ENCODE data around the gene SNED1.

Gene SNED1

GRCh38 chr2:241067501-241068135, 69.2 kb downstream of the SNED1 start:
- no peaks in the 10 kb centered on the region for H3K36me3 ChIP-seq (ENCODE audit: insufficient read depth, low read length)
- H3K4me2 ChIP-seq (ENCODE audit: insufficient read depth, low read length) = no peak overlapping the region
- ATAC-seq (ENCODE audit: insufficient read depth, low read depth) = no peak
- H3K27me3 ChIP-seq (ENCODE audit: insufficient read depth, low read length, poor library complexity) = no peaks in the 10 kb centered on the region
- H4K20me1 ChIP-seq (ENCODE audit: insufficient read depth, low read length) = peaks cover 5% of the 10 kb centered on the region
- H3K9ac ChIP-seq (ENCODE audit: low read depth, low read length) = no peak overlapping the region
- H3K4me1 ChIP-seq (ENCODE audit: insufficient read depth, low read length) = no peaks in the 10 kb centered on the region
- no peak overlapping the region for H2AFZ ChIP-seq (ENCODE audit: low read depth, low read length)
- H3K9me3 ChIP-seq (ENCODE audit: insufficient read depth, low read length, severe bottlenecking) = no peaks in the 10 kb centered on the region
- TF ChIP-seq CTCF (IDR thresholded peaks at IDR 0.05; ENCODE audit: borderline replicate concordance, extremely low read depth, low read length, poor library complexity, severe bottlenecking) (no peak), EZH2 (IDR thresholded peaks at IDR 0.05; ENCODE audit: borderline replicate concordance, low read depth, low read length, severe bottlenecking) (no peak)
- no peak for DNase-seq
- no peaks in the 10 kb centered on the region for H3K79me2 ChIP-seq (ENCODE audit: insufficient read depth, low read length)
- H3K4me3 ChIP-seq (ENCODE audit: low read depth in 1 of 2, low read length in 2 of 2) = no peak overlapping the region
- no peak overlapping the region for H3K27ac ChIP-seq (ENCODE audit: low read length)

- Histone ChIP-seq H2AFZ (ENCODE audit: low read depth, low read length) (no peak overlapping the region), H3K9ac (ENCODE audit: low read depth, low read length) (no peak overlapping the region), H3K4me1 (ENCODE audit: insufficient read depth, low read length) (no peaks in the 10 kb centered on the region), H3K4me2 (ENCODE audit: insufficient read depth, low read length) (no peak overlapping the region), H3K4me3 (ENCODE audit: low read depth in 1 of 2, low read length in 2 of 2) (no peak overlapping the region), H3K27ac (ENCODE audit: low read length) (no peak overlapping the region), H3K27me3 (ENCODE audit: insufficient read depth, low read length, poor library complexity) (no peaks in the 10 kb centered on the region), H3K9me3 (ENCODE audit: insufficient read depth, low read length, severe bottlenecking) (no peaks in the 10 kb centered on the region), H3K79me2 (ENCODE audit: insufficient read depth, low read length) (no peaks in the 10 kb centered on the region), H4K20me1 (ENCODE audit: insufficient read depth, low read length) (peaks cover 5% of the 10 kb centered on the region), H3K36me3 (ENCODE audit: insufficient read depth, low read length) (no peaks in the 10 kb centered on the region)
- TF ChIP-seq EZH2 (IDR thresholded peaks at IDR 0.05; ENCODE audit: borderline replicate concordance, low read depth, low read length, severe bottlenecking) = no peak
- no peak for TF ChIP-seq CTCF (IDR thresholded peaks at IDR 0.05; ENCODE audit: borderline replicate concordance, extremely low read depth, low read length, poor library complexity, severe bottlenecking)
- no peak for DNase-seq
- ATAC-seq (ENCODE audit: insufficient read depth, low read depth) = no peak
Observed at GRCh38 chr2:241068136-241068941, 69.9 kb downstream of the SNED1 start.

- Histone ChIP-seq H3K36me3 (ENCODE audit: insufficient read depth, low read length) (no peaks in the 10 kb centered on the region), H3K27ac (ENCODE audit: low read length) (no peak overlapping the region), H3K4me1 (ENCODE audit: insufficient read depth, low read length) (no peaks in the 10 kb centered on the region), H4K20me1 (ENCODE audit: insufficient read depth, low read length) (peaks cover 5% of the 10 kb centered on the region), H3K27me3 (ENCODE audit: insufficient read depth, low read length, poor library complexity) (no peaks in the 10 kb centered on the region), H3K9me3 (ENCODE audit: insufficient read depth, low read length, severe bottlenecking) (no peaks in the 10 kb centered on the region), H3K4me2 (ENCODE audit: insufficient read depth, low read length) (no peak overlapping the region), H2AFZ (ENCODE audit: low read depth, low read length) (no peak overlapping the region), H3K4me3 (ENCODE audit: low read depth in 1 of 2, low read length in 2 of 2) (no peak overlapping the region), H3K9ac (ENCODE audit: low read depth, low read length) (no peak overlapping the region), H3K79me2 (ENCODE audit: insufficient read depth, low read length) (no peaks in the 10 kb centered on the region)
- DNase-seq (no peak), ATAC-seq (ENCODE audit: insufficient read depth, low read depth) (no peak)
- TF ChIP-seq EZH2 (IDR thresholded peaks at IDR 0.05; ENCODE audit: borderline replicate concordance, low read depth, low read length, severe bottlenecking) (no peak), CTCF (IDR thresholded peaks at IDR 0.05; ENCODE audit: borderline replicate concordance, extremely low read depth, low read length, poor library complexity, severe bottlenecking) (no peak)
Observed at GRCh38 chr2:241068942-241069810, 70.8 kb downstream of the SNED1 start.
